Ovary (tissue), 9 donors: ENCODE results near the gene VPS16. TPM values are rescaled to one million over a fixed set of nuclear protein-coding genes. Genes with fewer than 3 reads are reported as not detected.

ENCODE experiments used
- DNase-seq, 5 donors: peaks; one replicate each; pipeline ENCODE4 v3.0.0-alpha.2; 2019 to 2020
- H3K27ac ChIP-seq, 2 donors: fragments of 200-600 bp; one replicate each; pipeline versions ENCODE4 v1.5.1 to v1.8.0; 2019 to 2022
- H3K27me3 ChIP-seq: fragments of 200-600 bp; one replicate; pipeline ENCODE4 v1.8.0; 2022
- H3K36me3 ChIP-seq: fragments of 200-600 bp; sonication (generic); one replicate; pipeline ENCODE4 v1.5.1; 2019
- H3K4me1 ChIP-seq: one replicate; pipeline ENCODE4 v1.8.1; 2013; ENCODE audit warnings: mild to moderate bottlenecking, moderate library complexity; ENCODE audit not compliant: insufficient read depth
- H3K4me3 ChIP-seq: fragments of 200-600 bp; sonication (generic); one replicate; pipeline ENCODE4 v1.5.1; 2017
- H3K9me3 ChIP-seq, 2 donors: fragments of 200-600 bp in 1 of 2; sonication (generic) in 1 of 2; one replicate each; pipeline versions ENCODE4 v1.5.1 to v1.8.1; 2013 to 2019; ENCODE audit warnings: mild to moderate bottlenecking in 1 of 2, moderate library complexity in 1 of 2
- EP300 ChIP-seq: sonication (generic); formaldehyde crosslinking; IDR thresholded peaks from one replicate; pipeline ENCODE4 v1.6.1; 2017; ENCODE audit warnings: antibody characterized with exemption
- POLR2A ChIP-seq: fragments of 450-650 bp; IDR thresholded peaks from one replicate; pipeline ENCODE4 v1.6.1; 2017; ENCODE audit warnings: antibody characterized with exemption, mild to moderate bottlenecking, moderate library complexity
- WGBS, 3 donors: extraction: QIAGEN DNeasy Blood & Tissue Kit in 1 of 3; methylation state at CpG; one replicate each; pipeline versions ENCODE4 v1.1.5 to v1.1.7; 2013 to 2017; 5-methylcytosine and 5-hydroxymethylcytosine counted together
- intact Hi-C, 4 donors: fragments of 100-400 bp; cut with DNase I; formaldehyde crosslinking; loops; one replicate each; pipeline versions ENCODE4 v1.11.0 to v1.15.1; 2022 to 2023
- polyA plus RNA-seq, 2 donors: library from polyadenylated mRNA; stranded (reverse); fragments of 200-250 nt in 1 of 2; fragments of 350-450 nt in 1 of 2; fragmentation: Illumina TruSeq in 1 of 2; extraction: RNeasy Lipid Tissue Mini Kit (QIAGEN cat#74804) in 1 of 2; gene quantifications; one replicate each; pipeline ENCODE4 v1.2.3, GENCODE V29; 2013 to 2014
- total RNA-seq, 7 donors: library from RNA; depleted of rRNA in 2 of 7; stranded (reverse); fragments of >200 nt in 2 of 7; fragmentation: NEBNext Ultra II Directional in 3 of 7; extraction: Animal tissue kit (Norgen Biotek cat#: 25700) in 3 of 7; gene quantifications; one replicate each; pipeline versions ENCODE4 v1.1.0 to v1.2.4, GENCODE V29; 2016 to 2023
- TF ChIP-seq, protein P1 (sequence below), 3 donors: fragments of 450-650 bp in 2 of 3; fragments of 200-600 bp in 1 of 3; IDR thresholded peaks; one replicate each; pipeline versions ENCODE4 v1.5.1 to v1.8.0; 2016 to 2022; ENCODE audit warnings: antibody characterized with exemption in 3 of 3, mild to moderate bottlenecking in 1 of 3
- donor health status: DM: no; HTN: no; CAD: no; lungs with moderate emphysema.
- donor health status: DM: no; HTN: no; CAD: no.
- donor health status: Bipolar disorder and iron deficiency.
- donor health status: DM: yes; HTN: yes; CAD: no.
- donor health status: DM: no; HTN: no; CAD: no.
- donor health status: DM: yes; HTN: yes; CAD: no.

Gene VPS16
- total and polyA plus RNA-seq, 9 donors: 15.6 to 44.1 (median 31.0) TPM

DNA sequence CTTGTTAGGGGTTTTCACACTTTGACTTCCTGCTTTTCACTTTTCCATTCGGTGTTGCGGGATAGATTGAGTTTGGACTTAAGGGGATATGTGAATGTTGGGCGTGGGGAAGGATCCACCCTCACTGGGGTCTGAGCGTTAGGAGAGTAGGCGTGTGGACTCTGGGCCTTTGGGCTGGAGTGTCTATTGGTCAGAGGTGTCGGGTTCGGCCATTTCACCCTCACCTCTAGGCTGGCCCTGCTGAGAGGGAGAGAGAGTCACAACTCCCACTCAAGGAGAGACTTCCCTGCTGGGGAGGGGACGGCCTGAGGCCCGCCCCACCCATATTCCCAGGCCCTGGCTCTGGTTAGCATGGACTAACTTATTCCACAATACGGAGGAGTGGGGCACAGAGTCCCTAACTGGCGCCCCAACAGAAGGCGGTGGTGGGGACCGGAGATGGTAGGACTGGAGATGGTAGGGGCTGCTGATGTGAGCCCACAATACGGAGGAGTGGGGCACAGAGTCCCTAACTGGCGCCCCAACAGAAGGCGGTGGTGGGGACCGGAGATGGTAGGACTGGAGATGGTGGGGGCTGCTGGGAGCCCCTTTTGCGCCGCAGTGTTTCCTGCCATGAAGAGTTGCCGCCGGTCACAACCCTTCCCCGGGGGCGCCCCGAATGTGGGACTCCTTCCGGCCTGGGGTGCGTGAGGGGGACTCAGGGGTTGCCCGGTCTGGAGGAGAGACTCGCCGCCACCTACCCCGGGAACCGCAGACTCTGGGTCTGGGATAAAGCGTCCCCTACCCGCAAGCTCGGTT is 31.3 kb downstream of the VPS16 start:
- 6 to 15% (median 7%) methylated on average over 32 to 34 of the region's 34 CpGs for WGBS, 3 donors
- TF ChIP-seq EP300 (no peak), POLR2A (no peak)
- TF ChIP-seq, protein P1, sequence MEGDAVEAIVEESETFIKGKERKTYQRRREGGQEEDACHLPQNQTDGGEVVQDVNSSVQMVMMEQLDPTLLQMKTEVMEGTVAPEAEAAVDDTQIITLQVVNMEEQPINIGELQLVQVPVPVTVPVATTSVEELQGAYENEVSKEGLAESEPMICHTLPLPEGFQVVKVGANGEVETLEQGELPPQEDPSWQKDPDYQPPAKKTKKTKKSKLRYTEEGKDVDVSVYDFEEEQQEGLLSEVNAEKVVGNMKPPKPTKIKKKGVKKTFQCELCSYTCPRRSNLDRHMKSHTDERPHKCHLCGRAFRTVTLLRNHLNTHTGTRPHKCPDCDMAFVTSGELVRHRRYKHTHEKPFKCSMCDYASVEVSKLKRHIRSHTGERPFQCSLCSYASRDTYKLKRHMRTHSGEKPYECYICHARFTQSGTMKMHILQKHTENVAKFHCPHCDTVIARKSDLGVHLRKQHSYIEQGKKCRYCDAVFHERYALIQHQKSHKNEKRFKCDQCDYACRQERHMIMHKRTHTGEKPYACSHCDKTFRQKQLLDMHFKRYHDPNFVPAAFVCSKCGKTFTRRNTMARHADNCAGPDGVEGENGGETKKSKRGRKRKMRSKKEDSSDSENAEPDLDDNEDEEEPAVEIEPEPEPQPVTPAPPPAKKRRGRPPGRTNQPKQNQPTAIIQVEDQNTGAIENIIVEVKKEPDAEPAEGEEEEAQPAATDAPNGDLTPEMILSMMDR (IDR thresholded peaks at IDR 0.05): no peak
- Histone ChIP-seq H3K27me3 (no peaks in the 10 kb centered on the region), H3K36me3 (no peaks in the 10 kb centered on the region), H3K27ac (no peak overlapping the region), H3K4me1 (peaks cover 5% of the 10 kb centered on the region), H3K4me3 (peak overlapping the region; percentile 79), H3K9me3 (no peaks in the 10 kb centered on the region)
- DNase-seq: peak in 1 of 5 donors; percentile 48
- intact Hi-C loops: no loop called here

DNA sequence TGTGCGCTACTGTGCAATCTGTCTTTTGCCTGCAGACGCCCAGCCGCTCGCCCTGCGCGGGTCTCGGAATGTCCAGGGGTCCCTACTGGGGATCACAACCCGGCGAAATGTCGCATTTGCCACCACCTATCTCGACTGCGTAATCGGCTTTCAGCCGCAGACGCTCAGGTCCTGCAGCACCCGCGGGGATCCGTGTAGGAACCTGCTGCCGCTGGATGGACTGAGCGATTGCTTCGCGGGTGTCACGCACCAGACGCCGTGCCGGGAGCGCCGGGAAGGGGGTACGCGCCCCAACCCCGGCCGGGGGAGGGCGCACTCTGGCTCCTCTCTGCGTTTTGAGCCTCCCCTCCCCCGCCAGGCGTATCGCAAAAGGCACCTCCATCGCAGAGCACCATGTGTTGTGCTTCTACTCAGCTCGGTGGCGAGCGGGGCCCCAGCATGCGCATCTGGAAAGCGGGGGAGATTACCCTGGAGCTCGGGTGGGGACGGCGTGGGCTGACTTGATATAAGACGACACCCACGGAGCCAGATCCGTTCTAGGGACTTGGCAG is 32.0 kb downstream of the VPS16 start:
- Histone ChIP-seq H3K27me3 (no peaks in the 10 kb centered on the region), H3K36me3 (no peaks in the 10 kb centered on the region), H3K4me1 (peaks cover 5% of the 10 kb centered on the region), H3K27ac (no peak overlapping the region), H3K9me3 (no peaks in the 10 kb centered on the region), H3K4me3 (peak overlapping the region; percentile 79)
- 0 to 2% (median 1%) methylated on average over 44 to 49 of the region's 49 CpGs for WGBS, 3 donors
- intact Hi-C loops: no loop called here
- peak; percentile 26 to 67 (median 55) for DNase-seq
- no peak for TF ChIP-seq POLR2A
- TF ChIP-seq EP300: no peak
- TF ChIP-seq, protein P1 (IDR thresholded peaks at IDR 0.05): no peak

DNA sequence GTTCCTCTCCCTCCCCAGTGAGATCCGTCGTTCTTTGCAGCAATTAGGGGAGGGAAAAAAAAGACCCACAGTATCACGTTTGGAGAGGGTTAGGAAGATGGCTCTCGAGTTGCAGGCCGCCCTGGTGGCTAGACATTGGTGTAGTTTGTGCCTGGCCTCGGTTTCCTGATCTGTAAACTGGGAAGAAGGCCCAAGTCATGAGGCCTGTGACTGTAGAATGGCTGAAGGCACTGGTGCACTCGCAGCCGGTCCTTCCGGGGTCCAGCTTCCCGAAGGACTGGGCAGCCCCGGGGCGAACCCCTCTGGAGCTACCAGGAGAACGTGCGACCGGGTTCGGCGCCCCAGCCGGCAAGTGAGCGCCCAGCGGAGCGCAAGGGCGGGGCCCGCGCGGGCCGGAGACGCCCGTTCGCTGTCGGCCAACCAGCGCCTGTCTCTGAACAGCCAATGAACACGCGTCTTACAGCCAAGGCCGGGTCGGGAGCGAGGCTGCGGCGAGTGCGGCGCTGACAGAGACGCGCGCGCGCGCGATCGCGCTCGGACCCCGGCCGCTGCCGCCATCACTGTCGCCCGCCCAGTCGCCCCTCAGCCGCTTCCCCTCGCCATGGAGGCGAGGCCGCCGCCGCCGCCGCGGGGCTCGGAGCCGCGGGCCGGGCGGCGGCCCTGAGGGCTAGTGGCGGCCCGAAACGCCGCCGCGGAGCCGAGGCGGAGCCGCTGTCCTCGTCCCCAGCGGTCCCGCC is 32.6 kb downstream of the VPS16 start, which contains the start of gene PTPRA:
PTPRA (plus strand) TSS at position 472 of the 737 bp plus-strand sequence. CDS start 90,797 bp downstream, outside the sequence.
- peak within 1 kb of the TSS; percentile 79 for H3K4me3 ChIP-seq
- peak; percentile 88 to 94 (median 91) for DNase-seq
- no peaks in the 10 kb centered on the region for H3K36me3 ChIP-seq
- TF ChIP-seq EP300 (no peak), POLR2A (peak; percentile 77)
- TF ChIP-seq, protein P1 (IDR thresholded peaks at IDR 0.05): no peak
- H3K27me3 ChIP-seq: no peaks in the 10 kb centered on the region
- peak within 1 kb of the TSS; percentile 49 to 56 for H3K27ac ChIP-seq
- H3K4me1 ChIP-seq: peaks cover 5% of the 10 kb centered on the region
- no peaks in the 10 kb centered on the region for H3K9me3 ChIP-seq
- intact Hi-C loops: no loop called here
- WGBS, 3 donors: 0 to 1% (median 0%) methylated on average over 26 to 81 of the region's 83 CpGs

DNA sequence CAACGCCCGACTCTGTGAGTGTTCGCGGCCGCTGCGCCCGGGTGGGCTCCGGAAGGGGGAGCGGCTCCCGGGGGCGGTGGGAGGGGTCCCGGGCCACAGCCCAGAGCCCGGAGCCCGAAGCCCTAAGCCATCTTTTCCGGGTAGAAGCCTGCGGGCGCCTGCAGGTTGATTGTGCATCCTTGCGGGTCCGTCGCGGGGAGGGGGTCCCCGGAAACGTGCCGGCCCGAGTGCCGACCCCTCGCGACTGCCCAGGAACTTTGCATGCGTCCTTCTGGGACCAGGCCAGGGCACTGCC is 33.1 kb downstream of the VPS16 start:
- TF ChIP-seq POLR2A: no peak
- no peak for TF ChIP-seq EP300
- TF ChIP-seq, protein P1 (IDR thresholded peaks at IDR 0.05): no peak
- no peaks in the 10 kb centered on the region for H3K27me3 ChIP-seq
- peak overlapping the region; percentile 79 for H3K4me3 ChIP-seq
- peak overlapping the region; percentile 49 to 56 for H3K27ac ChIP-seq
- H3K36me3 ChIP-seq: no peaks in the 10 kb centered on the region
- peaks cover 5% of the 10 kb centered on the region for H3K4me1 ChIP-seq
- WGBS, 3 donors: 0 to 1% (median 0%) methylated on average over 21 to 29 of the region's 29 CpGs
- peak in 4 of 5 donors; percentile 26 to 69 (median 46) for DNase-seq
- H3K9me3 ChIP-seq: no peaks in the 10 kb centered on the region
- intact Hi-C loops: no loop called here
